ENCODE measurements around the gene CFAP44.

CFAP44 gene

GRCh38 chr3:113441051-113441770, at the start of gene CFAP44:
TSS of gene CFAP44 (minus strand) at chr3:113441493. CDS start at chr3:113433664, 7,829 bp downstream.
- H3K9ac ChIP-seq (ENCODE audit: low read depth, low read length, poor library complexity, severe bottlenecking) = no peak within 1 kb of the TSS
- no peaks in the 10 kb centered on the region for H3F3A ChIP-seq (ENCODE audit: low read depth)
- TF ChIP-seq EZH2phosphoT487 (IDR thresholded peaks at IDR 0.05; ENCODE audit: borderline replicate concordance) = no peak
- no peak for TF ChIP-seq CTCF (conservative IDR thresholded peaks at IDR 0.05; ENCODE audit: low read length)
- no peak within 1 kb of the TSS for H3K4me2 ChIP-seq (ENCODE audit: low read depth, low read length, poor library complexity, severe bottlenecking)
- H2AFZ ChIP-seq (ENCODE audit: low read length) = no peak within 1 kb of the TSS
- no peaks in the 10 kb centered on the region for H3K27me3 ChIP-seq (ENCODE audit: insufficient read depth, low read length, poor library complexity, severe bottlenecking)
- no peaks in the 10 kb centered on the region for H4K20me1 ChIP-seq (ENCODE audit: insufficient read depth, low read length, poor library complexity, severe bottlenecking)
- no peaks in the 10 kb centered on the region for H3K79me2 ChIP-seq (ENCODE audit: insufficient read depth, low read length)
- no peaks in the 10 kb centered on the region for H3K9me3 ChIP-seq (ENCODE audit: insufficient read depth, low read depth, low read length)
- no peaks in the 10 kb centered on the region for H3K4me1 ChIP-seq (ENCODE audit: insufficient read depth, low read length, poor library complexity, severe bottlenecking)
- peaks cover 2% of the 10 kb centered on the region; the same call in 1 of the 2 replicates for H3K36me3 ChIP-seq (ENCODE audit: insufficient read depth, low read length)
- no peak within 1 kb of the TSS for H3K4me3 ChIP-seq (ENCODE audit: low read length, poor library complexity, severe bottlenecking)
- H3K9me2 ChIP-seq (replicated peaks; ENCODE audit: low read depth, low read length) = no peaks in the 10 kb centered on the region

GRCh38 chr3:113485161-113485609, 43.9 kb upstream of the CFAP44 start:
- Histone ChIP-seq H4K20me1 (ENCODE audit: insufficient read depth, low read length, poor library complexity, severe bottlenecking) (no peaks in the 10 kb centered on the region), H3K36me3 (ENCODE audit: insufficient read depth, low read length) (peaks cover 7% of the 10 kb centered on the region; the same call in 1 of the 2 replicates), H3K4me2 (ENCODE audit: low read depth, low read length, poor library complexity, severe bottlenecking) (no peak overlapping the region), H3K79me2 (ENCODE audit: insufficient read depth, low read length) (no peaks in the 10 kb centered on the region), H3K4me1 (ENCODE audit: insufficient read depth, low read length, poor library complexity, severe bottlenecking) (peaks cover 4% of the 10 kb centered on the region), H3K27me3 (ENCODE audit: insufficient read depth, low read length, poor library complexity, severe bottlenecking) (no peaks in the 10 kb centered on the region), H3K4me3 (ENCODE audit: low read length, poor library complexity, severe bottlenecking) (no peak overlapping the region), H3F3A (ENCODE audit: low read depth) (no peaks in the 10 kb centered on the region; the same call in 1 of the 2 replicates), H2AFZ (ENCODE audit: low read length) (no peak overlapping the region), H3K9ac (ENCODE audit: low read depth, low read length, poor library complexity, severe bottlenecking) (no peak overlapping the region), H3K9me3 (ENCODE audit: insufficient read depth, low read depth, low read length) (no peaks in the 10 kb centered on the region), H3K9me2 (replicated peaks; ENCODE audit: low read depth, low read length) (no peaks in the 10 kb centered on the region)
- no peak for TF ChIP-seq CTCF (conservative IDR thresholded peaks at IDR 0.05; ENCODE audit: low read length)
- TF ChIP-seq EZH2phosphoT487 (IDR thresholded peaks at IDR 0.05; ENCODE audit: borderline replicate concordance) = no peak

- no peak overlapping the region for H3K4me3 ChIP-seq (ENCODE audit: low read length, poor library complexity, severe bottlenecking)
- no peak for TF ChIP-seq CTCF (conservative IDR thresholded peaks at IDR 0.05; ENCODE audit: low read length)
- TF ChIP-seq EZH2phosphoT487 (IDR thresholded peaks at IDR 0.05; ENCODE audit: borderline replicate concordance) = no peak
- H3K9me2 ChIP-seq (replicated peaks; ENCODE audit: low read depth, low read length) = no peaks in the 10 kb centered on the region
- H3K9ac ChIP-seq (ENCODE audit: low read depth, low read length, poor library complexity, severe bottlenecking) = no peak overlapping the region
- H3K27me3 ChIP-seq (ENCODE audit: insufficient read depth, low read length, poor library complexity, severe bottlenecking) = no peaks in the 10 kb centered on the region
- no peaks in the 10 kb centered on the region for H3K9me3 ChIP-seq (ENCODE audit: insufficient read depth, low read depth, low read length)
- H2AFZ ChIP-seq (ENCODE audit: low read length) = no peak overlapping the region
- H3K4me1 ChIP-seq (ENCODE audit: insufficient read depth, low read length, poor library complexity, severe bottlenecking) = no peaks in the 10 kb centered on the region
- H4K20me1 ChIP-seq (ENCODE audit: insufficient read depth, low read length, poor library complexity, severe bottlenecking) = no peaks in the 10 kb centered on the region
- no peaks in the 10 kb centered on the region for H3F3A ChIP-seq (ENCODE audit: low read depth)
- peaks cover 22% of the 10 kb centered on the region; the same call in 1 of the 2 replicates for H3K36me3 ChIP-seq (ENCODE audit: insufficient read depth, low read length)
- no peak overlapping the region for H3K4me2 ChIP-seq (ENCODE audit: low read depth, low read length, poor library complexity, severe bottlenecking)
- H3K79me2 ChIP-seq (ENCODE audit: insufficient read depth, low read length) = no peaks in the 10 kb centered on the region
Observed at GRCh38 chr3:113468539-113468938, 27.2 kb upstream of the CFAP44 start.
